ENCODE results near the gene SHROOM1.

The SHROOM1 gene

GRCh38 chr5:132853790-132854189 is 23.3 kb upstream of the SHROOM1 start:
- DNase-seq (ENCODE audit: low spot score): peak; percentile 29

- DNase-seq (ENCODE audit: low spot score): no peak
These were observed 22.9 kb upstream of the SHROOM1 start for GRCh38 chr5:132853323-132853722.

- no peak for DNase-seq (ENCODE audit: low spot score)
These were observed 19.6 kb upstream of the SHROOM1 start for GRCh38 chr5:132850066-132850465.

GRCh38 chr5:132849347-132849746 is 18.9 kb upstream of the SHROOM1 start:
- no peak for DNase-seq (ENCODE audit: low spot score)

- DNase-seq (ENCODE audit: low spot score): no peak
These were observed 17.8 kb upstream of the SHROOM1 start for GRCh38 chr5:132848270-132848669.

- no peak for DNase-seq (ENCODE audit: low spot score)
These were observed 10.9 kb upstream of the SHROOM1 start for GRCh38 chr5:132841305-132841704.

- no peak for DNase-seq (ENCODE audit: low spot score)
These were observed 10.4 kb upstream of the SHROOM1 start for GRCh38 chr5:132840896-132841295.

GRCh38 chr5:132840313-132840712 is 9.9 kb upstream of the SHROOM1 start:
- DNase-seq (ENCODE audit: low spot score): no peak

- DNase-seq (ENCODE audit: low spot score): peak; percentile 80
These were observed 9.2 kb upstream of the SHROOM1 start for GRCh38 chr5:132839426-132840301.

- no peak for DNase-seq (ENCODE audit: low spot score)
These were observed 8.3 kb upstream of the SHROOM1 start for GRCh38 chr5:132838516-132839282.

GRCh38 chr5:132837868-132838267 is 7.4 kb upstream of the SHROOM1 start:
- DNase-seq (ENCODE audit: low spot score): no peak

- DNase-seq (ENCODE audit: low spot score): no peak
These were observed 6.4 kb upstream of the SHROOM1 start for GRCh38 chr5:132836852-132837251.

- DNase-seq (ENCODE audit: low spot score): no peak
These were observed 3.6 kb upstream of the SHROOM1 start for GRCh38 chr5:132834057-132834456.

GRCh38 chr5:132832612-132833011 is 2.2 kb upstream of the SHROOM1 start:
- no peak for DNase-seq (ENCODE audit: low spot score)

- no peak for DNase-seq (ENCODE audit: low spot score)
These were observed 831 bp upstream of the SHROOM1 start for GRCh38 chr5:132831095-132831860.

- DNase-seq (ENCODE audit: low spot score): peak; percentile 80
These were observed 558 bp downstream of the SHROOM1 start for GRCh38 chr5:132829742-132830435.

GRCh38 chr5:132828846-132829494 is 1.5 kb downstream of the SHROOM1 start:
- DNase-seq (ENCODE audit: low spot score): no peak

GRCh38 chr5:132827943-132828673 is 2.3 kb downstream of the SHROOM1 start:
- DNase-seq (ENCODE audit: low spot score): no peak

- DNase-seq (ENCODE audit: low spot score): no peak
These were observed 3.9 kb downstream of the SHROOM1 start for GRCh38 chr5:132826424-132827082.

GRCh38 chr5:132825834-132826391 is 4.5 kb downstream of the SHROOM1 start:
- DNase-seq (ENCODE audit: low spot score): no peak
